Peyer's patch (tissue), 4 donors: ENCODE results near the gene MLF2. TPM values are rescaled to one million over a fixed set of nuclear protein-coding genes. Genes with fewer than 3 reads are reported as not detected.

ENCODE experiments used
- DNase-seq, 3 donors: peaks; one replicate each; pipeline ENCODE4 v3.0.0-alpha.2; 2017 to 2019
- H3K27ac ChIP-seq, 4 donors: fragments of 200-600 bp; sonication (generic); one replicate each; pipeline ENCODE4 v1.5.1; 2016 to 2019
- H3K27me3 ChIP-seq, 2 donors: fragments of 200-600 bp; sonication (generic); one replicate each; pipeline ENCODE4 v1.5.1; 2019
- H3K36me3 ChIP-seq, 3 donors: fragments of 200-600 bp; sonication (generic); one replicate each; pipeline ENCODE4 v1.5.1; 2016 to 2019
- H3K4me1 ChIP-seq, 4 donors: fragments of 200-600 bp; sonication (generic); one replicate each; pipeline ENCODE4 v1.5.1; 2016 to 2019
- H3K4me3 ChIP-seq, 4 donors: fragments of 200-600 bp; sonication (generic); 1 replicate in 3 of 4; 2 replicates in 1 of 4; pipeline ENCODE4 v1.5.1; 2016 to 2019; ENCODE audit warnings: mild to moderate bottlenecking in 1 of 4
- H3K9me3 ChIP-seq, 4 donors: fragments of 200-600 bp; sonication (generic); one replicate each; pipeline ENCODE4 v1.5.1; 2016 to 2019; ENCODE audit warnings: mild to moderate bottlenecking in 1 of 4
- CTCF ChIP-seq, 6 experiments: fragments of 450-650 bp in 4 of 6; fragments of 200-600 bp in 2 of 6; sonication (generic) in 1 of 6; IDR thresholded peaks; one replicate each; pipeline ENCODE4 v1.5.1; 2017 to 2019; ENCODE audit warnings: antibody characterized with exemption in 6 of 6, mild to moderate bottlenecking in 3 of 6, moderate library complexity in 1 of 6
- POLR2A ChIP-seq, 2 donors: fragments of 450-650 bp; IDR thresholded peaks; one replicate each; pipeline ENCODE4 v1.5.1; 2017; ENCODE audit warnings: antibody characterized with exemption in 2 of 2, mild to moderate bottlenecking in 2 of 2, moderate library complexity in 2 of 2
- total RNA-seq, 4 donors: library from RNA; depleted of rRNA; stranded (reverse); fragments of >200 nt; gene quantifications; one replicate each; pipeline ENCODE4 v1.1.0, GENCODE V29; 2016

MLF2 gene
- total RNA-seq, 4 donors from 2014 or later, result 94.9 to 212 (median 182) TPM

DNA sequence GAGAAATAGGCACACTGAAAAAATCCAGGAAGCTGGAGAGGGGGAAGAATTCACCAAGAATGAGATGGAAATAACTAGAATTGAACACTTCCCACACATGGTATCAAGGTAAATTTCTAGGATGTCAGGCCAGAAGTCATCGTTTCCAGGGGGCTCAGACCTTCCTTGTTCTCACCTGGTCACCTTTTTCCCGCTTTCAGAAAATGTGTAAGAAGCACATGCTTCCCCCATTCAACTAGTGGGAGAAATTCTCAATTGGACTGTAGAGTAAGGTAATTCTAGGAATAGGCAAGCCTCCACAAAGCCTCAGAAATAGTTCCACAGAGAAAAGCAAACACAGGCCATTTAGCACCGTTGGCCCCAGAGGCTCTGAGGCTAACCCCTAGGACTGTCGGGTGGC, 10.4 kb upstream of the MLF2 start:
- TF ChIP-seq CTCF (IDR thresholded peaks at IDR 0.05) (no peak), POLR2A (IDR thresholded peaks at IDR 0.05) (no peak)
- H3K9me3 ChIP-seq, result no peaks in the 10 kb centered on the region
- no peaks in the 10 kb centered on the region for H3K36me3 ChIP-seq
- peak overlapping the region; percentile 57 to 94 (median 64) for H3K27ac ChIP-seq
- no peak for DNase-seq
- no peak overlapping the region for H3K4me3 ChIP-seq
- peaks cover 0 to 33% (median 13%) of the 10 kb centered on the region in 4 donors for H3K4me1 ChIP-seq
- no peaks in the 10 kb centered on the region for H3K27me3 ChIP-seq

DNA sequence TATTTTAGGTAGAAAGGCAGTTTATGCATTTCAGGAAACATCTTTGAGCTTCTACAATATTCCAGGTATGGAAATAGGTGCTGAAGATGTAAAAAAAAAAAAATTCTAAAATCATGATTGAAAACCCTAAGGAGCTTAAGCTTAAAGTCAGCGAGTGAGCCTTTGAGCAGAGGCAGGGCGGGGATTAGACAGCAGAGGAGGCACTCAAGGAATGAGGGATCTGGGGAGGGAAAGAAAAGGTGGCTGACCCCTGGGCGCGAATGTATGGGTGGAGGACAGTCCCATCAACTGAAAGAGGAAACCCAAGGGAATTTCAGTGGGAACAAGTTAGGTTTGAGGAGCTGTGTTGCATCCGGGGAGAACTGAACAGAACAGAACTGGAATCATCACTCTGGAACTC, 6.8 kb upstream of the MLF2 start:
- TF ChIP-seq CTCF (IDR thresholded peaks at IDR 0.05) (no peak), POLR2A (IDR thresholded peaks at IDR 0.05) (no peak)

GRCh38 chr12:6758506-6759095, 5.7 kb upstream of the MLF2 start:
- H3K27ac ChIP-seq, result no peak overlapping the region
- H3K4me1 ChIP-seq, result peaks cover 0 to 10% (median 0%) of the 10 kb centered on the region in 4 donors
- no peaks in the 10 kb centered on the region for H3K9me3 ChIP-seq
- no peak overlapping the region for H3K4me3 ChIP-seq
- DNase-seq, result no peak
- H3K36me3 ChIP-seq, result no peaks in the 10 kb centered on the region
- no peaks in the 10 kb centered on the region for H3K27me3 ChIP-seq
- TF ChIP-seq CTCF (IDR thresholded peaks at IDR 0.05), result no peak

More for the DNA sequence above, 6.8 kb upstream of the MLF2 start:
- no peaks in the 10 kb centered on the region for H3K36me3 ChIP-seq
- H3K27ac ChIP-seq, result no peak overlapping the region
- no peak overlapping the region for H3K4me3 ChIP-seq
- DNase-seq, result no peak
- H3K27me3 ChIP-seq, result no peaks in the 10 kb centered on the region
- H3K9me3 ChIP-seq, result no peaks in the 10 kb centered on the region
- peaks cover 0 to 12% (median 0%) of the 10 kb centered on the region in 4 donors for H3K4me1 ChIP-seq

DNA sequence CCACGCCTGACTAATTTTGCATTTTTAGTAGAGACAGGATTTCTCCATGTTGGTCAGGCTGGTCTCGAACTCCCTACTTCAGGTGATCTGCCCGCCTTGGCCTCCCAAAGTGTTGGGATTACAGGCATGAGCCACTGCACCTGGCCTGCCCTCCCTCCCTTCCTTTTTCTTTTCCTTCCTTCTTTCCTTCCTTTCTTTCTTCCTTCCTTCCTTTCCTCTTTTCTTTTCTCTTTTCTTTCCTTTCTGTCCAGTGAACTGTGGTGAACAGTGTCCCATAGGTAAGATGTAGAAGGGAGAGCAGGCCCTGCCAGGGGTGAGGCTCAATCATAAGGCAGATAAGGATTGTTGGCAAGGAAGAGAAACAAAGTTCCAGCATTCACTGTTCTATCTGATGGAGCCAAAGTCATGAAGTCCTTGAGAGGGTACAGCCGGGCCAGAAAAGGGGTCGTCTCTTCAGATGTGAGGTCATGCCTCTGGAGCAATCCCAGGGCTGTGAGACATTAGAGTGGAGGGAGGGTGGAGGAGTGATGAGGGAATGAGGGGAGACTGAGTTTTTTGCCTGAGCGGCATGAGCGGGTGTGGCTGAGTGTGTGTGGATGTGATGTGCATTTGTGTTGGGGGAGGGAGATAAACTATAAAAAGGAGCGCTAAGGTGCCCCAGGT, 4.2 kb upstream of the MLF2 start:
- no peak overlapping the region for H3K27ac ChIP-seq
- no peaks in the 10 kb centered on the region for H3K36me3 ChIP-seq
- no peaks in the 10 kb centered on the region for H3K9me3 ChIP-seq
- no peak for TF ChIP-seq POLR2A (IDR thresholded peaks at IDR 0.05)
- TF ChIP-seq CTCF (IDR thresholded peaks at IDR 0.05), result no peak
- peaks cover 0 to 8% (median under 1%) of the 10 kb centered on the region in 4 donors for H3K4me1 ChIP-seq
- no peak for DNase-seq
- no peak overlapping the region for H3K4me3 ChIP-seq
- no peaks in the 10 kb centered on the region for H3K27me3 ChIP-seq

- DNase-seq, result no peak
- Histone ChIP-seq H3K4me3 (no peak overlapping the region), H3K36me3 (peaks cover 0 to 24% (median 0%) of the 10 kb centered on the region in 3 donors), H3K27ac (peak overlapping the region in 3 of 4 donors; percentile 98 to 99 (median 99)), H3K4me1 (peaks cover 0 to 16% (median 3%) of the 10 kb centered on the region in 4 donors), H3K9me3 (no peaks in the 10 kb centered on the region), H3K27me3 (no peaks in the 10 kb centered on the region)
- TF ChIP-seq CTCF (IDR thresholded peaks at IDR 0.05) (no peak), POLR2A (IDR thresholded peaks at IDR 0.05) (no peak)
Observed at GRCh38 chr12:6754411-6754810, 1.5 kb upstream of the MLF2 start.
